ENCODE data around the gene SLC2A11.

Gene SLC2A11

GRCh38 chr22:23857606-23858483 is at the start of gene SLC2A11:
Gene SLC2A11, plus strand, starts transcription at chr22:23857875. Its CDS starts 125 bp downstream, at chr22:23858000.
- DNase-seq (ENCODE audit: low read depth), result peak; percentile 87

GRCh38 chr22:23812378-23812777 is 45.3 kb upstream of the SLC2A11 start:
- no peak for DNase-seq (ENCODE audit: low read depth)

- no peak for DNase-seq (ENCODE audit: low read depth)
These were observed 42.0 kb upstream of the SLC2A11 start for GRCh38 chr22:23815541-23816155.

- no peak for DNase-seq (ENCODE audit: low read depth)
These were observed 41.3 kb upstream of the SLC2A11 start for GRCh38 chr22:23816156-23816976.

- DNase-seq (ENCODE audit: low read depth), result no peak
These were observed 40.5 kb upstream of the SLC2A11 start for GRCh38 chr22:23817146-23817545.

GRCh38 chr22:23818541-23818940 is 39.1 kb upstream of the SLC2A11 start:
- no peak for DNase-seq (ENCODE audit: low read depth)

GRCh38 chr22:23820748-23821211 is 36.9 kb upstream of the SLC2A11 start:
- DNase-seq (ENCODE audit: low read depth), result no peak

GRCh38 chr22:23822101-23822671 is 35.5 kb upstream of the SLC2A11 start:
- no peak for DNase-seq (ENCODE audit: low read depth)

- DNase-seq (ENCODE audit: low read depth), result no peak
These were observed 34.3 kb upstream of the SLC2A11 start for GRCh38 chr22:23823331-23823791.

GRCh38 chr22:23824476-23825245 is 33.0 kb upstream of the SLC2A11 start:
- no peak for DNase-seq (ENCODE audit: low read depth)

- DNase-seq (ENCODE audit: low read depth), result no peak
These were observed 32.3 kb upstream of the SLC2A11 start for GRCh38 chr22:23825246-23825905.

- DNase-seq (ENCODE audit: low read depth), result no peak
These were observed 30.9 kb upstream of the SLC2A11 start for GRCh38 chr22:23826510-23827350.

- DNase-seq (ENCODE audit: low read depth), result no peak
These were observed 30.2 kb upstream of the SLC2A11 start for GRCh38 chr22:23827351-23827995.

GRCh38 chr22:23828800-23829680 is 28.6 kb upstream of the SLC2A11 start:
- DNase-seq (ENCODE audit: low read depth), result no peak

GRCh38 chr22:23829845-23830372 is 27.8 kb upstream of the SLC2A11 start:
- DNase-seq (ENCODE audit: low read depth), result no peak

GRCh38 chr22:23831261-23831660 is 26.4 kb upstream of the SLC2A11 start:
- no peak for DNase-seq (ENCODE audit: low read depth)

GRCh38 chr22:23831781-23832180 is 25.9 kb upstream of the SLC2A11 start:
- no peak for DNase-seq (ENCODE audit: low read depth)
